HepG2 (cell line): ENCODE data around the gene SLC39A2. TPM values are rescaled to one million over a fixed set of nuclear protein-coding genes. Genes with fewer than 3 reads are reported as not detected.
A peak's percentile ranks its signal among the peaks of the same experiment; 100 is the strongest.

Experiments
- ARHGAP35 ChIP-seq: sonication (generic); formaldehyde crosslinking; IDR thresholded peaks from 2 replicates; pipeline ENCODE4 v1.9.0; 2022; ENCODE audit warnings: mild to moderate bottlenecking, inconsistent platforms, moderate library complexity, missing genetic modification reagents, borderline replicate concordance
- ATF7-NPFF ChIP-seq: sonication (generic); formaldehyde crosslinking; IDR thresholded peaks from 2 replicates; pipeline ENCODE4 v1.8.1; 2023; ENCODE audit warnings: mild to moderate bottlenecking, low read depth, missing genetic modification reagents, moderate library complexity
- BATF2 ChIP-seq: sonication (generic); formaldehyde crosslinking; IDR thresholded peaks from 2 replicates; pipeline ENCODE4 v1.8.0; 2022; ENCODE audit warnings: mild to moderate bottlenecking, missing genetic modification reagents, moderate library complexity
- FOXA3 ChIP-seq: IDR thresholded peaks from 2 replicates; pipeline ENCODE4 v1.6.1; 2016; ENCODE audit warnings: missing genetic modification reagents, missing compliant biosample characterization
- FOXO1 ChIP-seq: sonication (generic); formaldehyde crosslinking; IDR thresholded peaks from 2 replicates; pipeline ENCODE4 v1.4.0; 2020; ENCODE audit warnings: missing genetic modification reagents
- MZF1 ChIP-seq: sonication (generic); formaldehyde crosslinking; IDR thresholded peaks from 2 replicates; pipeline ENCODE4 v1.8.1; 2023; ENCODE audit warnings: mild to moderate bottlenecking, missing genetic modification reagents, borderline replicate concordance
- RXRA ChIP-seq: sonication (generic); formaldehyde crosslinking; IDR thresholded peaks from 2 replicates; pipeline ENCODE4 v1.5.1; 2020; ENCODE audit warnings: missing genetic modification reagents
- STAG1 ChIP-seq: sonication (generic); formaldehyde crosslinking; IDR thresholded peaks from 2 replicates; pipeline ENCODE4 v1.4.0; 2020; ENCODE audit warnings: missing genetic modification reagents
- ZBTB33 ChIP-seq: sonication (generic); formaldehyde crosslinking; IDR thresholded peaks from 2 replicates; pipeline ENCODE4 v1.4.0; 2020; ENCODE audit warnings: missing genetic modification reagents
- ZBTB34 ChIP-seq: sonication (generic); formaldehyde crosslinking; IDR thresholded peaks from 2 replicates; pipeline ENCODE4 v1.8.0; 2022; ENCODE audit warnings: mild to moderate bottlenecking, missing genetic modification reagents
- ZNF138 ChIP-seq: sonication (generic); formaldehyde crosslinking; IDR thresholded peaks from 2 replicates; pipeline ENCODE4 v1.5.0; 2020; ENCODE audit warnings: mild to moderate bottlenecking, low read depth, missing genetic modification reagents
- ZNF335 ChIP-seq: sonication (generic); formaldehyde crosslinking; IDR thresholded peaks from 2 replicates; pipeline ENCODE4 v1.4.0; 2020; ENCODE audit warnings: missing genetic modification reagents
- ZNF543 ChIP-seq: sonication (generic); formaldehyde crosslinking; IDR thresholded peaks from 2 replicates; pipeline ENCODE4 v1.4.0; 2020; ENCODE audit warnings: mild to moderate bottlenecking, missing genetic modification reagents
- ZNF790 ChIP-seq: sonication (generic); formaldehyde crosslinking; IDR thresholded peaks from 2 replicates; pipeline ENCODE4 v1.8.0; 2022; ENCODE audit warnings: missing genetic modification reagents, mild to moderate bottlenecking, borderline replicate concordance
- ZNF792 ChIP-seq: IDR thresholded peaks from 2 replicates; pipeline ENCODE4 v1.6.1; 2016
- ZSCAN12 ChIP-seq: sonication (generic); formaldehyde crosslinking; IDR thresholded peaks from 2 replicates; pipeline ENCODE4 v1.9.0; 2021; ENCODE audit warnings: mild to moderate bottlenecking, missing genetic modification reagents
- polyA plus RNA-seq, 8 experiments: library from polyadenylated mRNA; depleted of rRNA in 3 of 8; stranded (reverse) in 7 of 8; unstranded in 1 of 8; fragments of >200 nt; fragmentation: Illumina TruSeq in 4 of 8; extraction: Trizol in 4 of 8; gene quantifications; 2 replicates each; pipeline versions ENCODE4 v1.2.1 to v1.2.3, GENCODE V29; 2011 to 2016; ENCODE audit warnings: low read depth in 4 of 8, missing spikeins in 1 of 8, mixed read lengths in 1 of 8; ENCODE audit not compliant: insufficient read depth in 1 of 8
- total RNA-seq, 5 experiments: library from RNA; depleted of rRNA; stranded (reverse); fragments of >200 nt; fragmentation: Illumina TruSeq; extraction: Trizol; gene quantifications; 2 replicates each; pipeline ENCODE4 v1.2.3, GENCODE V29; 2016; ENCODE audit warnings: low read depth in 1 of 5
- TF ChIP-seq, protein P1 (sequence below): IDR thresholded peaks from 2 replicates; pipeline ENCODE4 v1.6.1; 2016
- TF ChIP-seq, protein P2 (sequence below): sonication (generic); formaldehyde crosslinking; IDR thresholded peaks from 2 replicates; pipeline ENCODE4 v1.5.1; 2020; ENCODE audit warnings: missing genetic modification reagents, mild to moderate bottlenecking, borderline replicate concordance

Gene SLC39A2
- total and polyA plus RNA-seq, 2 of the 13 experiments (the other 11 are each of a cell fraction or from before 2014, with no cell fraction given): 0.08 to 0.11 TPM

DNA sequence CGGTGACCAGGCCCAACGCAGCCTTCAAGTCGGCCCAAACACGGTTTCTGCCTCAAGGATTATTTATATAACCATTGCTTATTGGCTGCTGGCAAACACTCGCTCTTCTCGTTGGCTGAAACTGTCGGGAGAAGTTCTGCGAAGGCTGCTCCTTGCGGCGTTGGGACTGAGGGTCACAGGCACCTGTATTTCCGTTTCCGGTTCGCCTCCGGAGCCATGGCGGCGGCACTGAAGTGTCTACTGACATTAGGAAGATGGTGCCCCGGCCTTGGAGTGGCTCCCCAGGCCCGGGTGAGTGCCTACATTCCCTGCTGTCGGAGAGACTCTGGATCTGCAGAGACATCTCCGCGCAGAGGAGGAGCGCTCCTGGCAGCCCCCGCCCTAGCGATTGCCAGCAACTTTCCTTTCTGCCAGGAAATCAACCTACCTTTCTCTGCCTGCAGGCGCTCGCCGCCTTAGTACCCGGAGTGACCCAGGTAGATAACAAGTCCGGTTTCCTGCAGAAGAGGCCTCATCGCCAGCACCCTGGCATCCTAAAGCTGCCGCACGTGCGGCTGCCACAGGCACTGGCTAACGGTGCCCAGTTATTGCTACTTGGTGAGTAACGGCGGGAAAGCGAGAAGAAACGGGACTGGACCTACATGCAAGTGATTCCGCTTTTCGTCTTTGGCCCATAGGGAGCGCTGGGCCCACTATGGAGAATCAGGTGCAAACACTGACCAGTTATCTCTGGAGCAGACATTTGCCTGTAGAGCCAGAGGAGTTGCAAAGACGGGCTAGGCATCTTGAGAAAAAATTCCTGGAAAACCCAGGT lies 9.1 kb upstream of the SLC39A2 start, which contains the start of gene METTL17 (continued):
- TF ChIP-seq STAG1 (CRISPR knock-in tag) (peak; percentile 58), ZNF543 (CRISPR knock-in tag) (peak; percentile 78), ZNF335 (CRISPR knock-in tag) (peak; percentile 75), BATF2 (CRISPR knock-in tag) (no peak), ATF7-NPFF (peak; percentile 83), MZF1 (CRISPR knock-in tag) (no peak), ZNF138 (CRISPR knock-in tag) (0 out of 2 replicates have a peak, but pooled peaks have one; percentile 64), ARHGAP35 (CRISPR knock-in tag) (no peak), ZNF792 (CRISPR knock-in tag) (peak; percentile 37; the same call in 1 of the 2 replicates), FOXA3 (CRISPR knock-in tag) (peak; percentile 17; the same call in 1 of the 2 replicates), ZBTB33 (CRISPR knock-in tag) (no peak; the same call in 1 of the 2 replicates), ZBTB34 (peak; percentile 70; the same call in 1 of the 2 replicates), RXRA (peak; percentile 40; the same call in 1 of the 2 replicates), ZNF790 (CRISPR knock-in tag) (peak; percentile 43; the same call in 1 of the 2 replicates), FOXO1 (CRISPR knock-in tag) (peak; percentile 26), ZSCAN12 (CRISPR knock-in tag) (0 out of 2 replicates have a peak, but pooled peaks have one; percentile 18)
- TF ChIP-seq, protein P1, sequence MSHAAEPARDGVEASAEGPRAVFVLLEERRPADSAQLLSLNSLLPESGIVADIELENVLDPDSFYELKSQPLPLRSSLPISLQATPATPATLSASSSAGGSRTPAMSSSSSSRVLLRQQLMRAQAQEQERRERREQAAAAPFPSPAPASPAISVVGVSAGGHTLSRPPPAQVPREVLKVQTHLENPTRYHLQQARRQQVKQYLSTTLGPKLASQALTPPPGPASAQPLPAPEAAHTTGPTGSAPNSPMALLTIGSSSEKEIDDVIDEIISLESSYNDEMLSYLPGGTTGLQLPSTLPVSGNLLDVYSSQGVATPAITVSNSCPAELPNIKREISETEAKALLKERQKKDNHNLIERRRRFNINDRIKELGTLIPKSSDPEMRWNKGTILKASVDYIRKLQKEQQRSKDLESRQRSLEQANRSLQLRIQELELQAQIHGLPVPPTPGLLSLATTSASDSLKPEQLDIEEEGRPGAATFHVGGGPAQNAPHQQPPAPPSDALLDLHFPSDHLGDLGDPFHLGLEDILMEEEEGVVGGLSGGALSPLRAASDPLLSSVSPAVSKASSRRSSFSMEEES (CRISPR knock-in tag): peak; percentile 14; the same call in 1 of the 2 replicates
- TF ChIP-seq, protein P2, sequence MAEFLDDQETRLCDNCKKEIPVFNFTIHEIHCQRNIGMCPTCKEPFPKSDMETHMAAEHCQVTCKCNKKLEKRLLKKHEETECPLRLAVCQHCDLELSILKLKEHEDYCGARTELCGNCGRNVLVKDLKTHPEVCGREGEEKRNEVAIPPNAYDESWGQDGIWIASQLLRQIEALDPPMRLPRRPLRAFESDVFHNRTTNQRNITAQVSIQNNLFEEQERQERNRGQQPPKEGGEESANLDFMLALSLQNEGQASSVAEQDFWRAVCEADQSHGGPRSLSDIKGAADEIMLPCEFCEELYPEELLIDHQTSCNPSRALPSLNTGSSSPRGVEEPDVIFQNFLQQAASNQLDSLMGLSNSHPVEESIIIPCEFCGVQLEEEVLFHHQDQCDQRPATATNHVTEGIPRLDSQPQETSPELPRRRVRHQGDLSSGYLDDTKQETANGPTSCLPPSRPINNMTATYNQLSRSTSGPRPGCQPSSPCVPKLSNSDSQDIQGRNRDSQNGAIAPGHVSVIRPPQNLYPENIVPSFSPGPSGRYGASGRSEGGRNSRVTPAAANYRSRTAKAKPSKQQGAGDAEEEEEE (CRISPR knock-in tag): no peak
